ENCODE measurements around the gene LRRC42.

Gene LRRC42

GRCh38 chr1:53938136-53938830 lies 7.9 kb upstream of the LRRC42 start:
- H3K27ac ChIP-seq (ENCODE audit: low read depth, low read length) = no peak overlapping the region
- H3K9me3 ChIP-seq (ENCODE audit: control insufficient read depth in 5 of 5, low read length in 5 of 5) = peaks cover 0 to 9% (median 3%) of the 10 kb centered on the region in 5 donors
- H3K4me1 ChIP-seq (ENCODE audit: control insufficient read depth in 5 of 5, insufficient read depth in 5 of 5, low read length in 5 of 5) = no peaks in the 10 kb centered on the region
- H3K36me3 ChIP-seq (ENCODE audit: control insufficient read depth in 5 of 5, insufficient read depth in 5 of 5, low read length in 5 of 5) = peaks cover 2 to 10% (median 3%) of the 10 kb centered on the region in 5 donors
- no peaks in the 10 kb centered on the region for H3K27me3 ChIP-seq (ENCODE audit: control insufficient read depth in 5 of 5, insufficient read depth in 4 of 5, low read length in 5 of 5)
- H3K9ac ChIP-seq (ENCODE audit: low read length in 5 of 5) = no peak overlapping the region
- no peak overlapping the region for H3K4me3 ChIP-seq (ENCODE audit: low read depth in 1 of 5, low read length in 5 of 5)

- Histone ChIP-seq H3K4me3 (ENCODE audit: low read depth in 1 of 5, low read length in 5 of 5) (no peak overlapping the region), H3K36me3 (ENCODE audit: control insufficient read depth in 5 of 5, insufficient read depth in 5 of 5, low read length in 5 of 5) (peaks cover 2 to 10% (median 3%) of the 10 kb centered on the region in 5 donors), H3K4me1 (ENCODE audit: control insufficient read depth in 5 of 5, insufficient read depth in 5 of 5, low read length in 5 of 5) (peaks cover 6 to 21% (median 18%) of the 10 kb centered on the region in 5 donors), H3K9me3 (ENCODE audit: control insufficient read depth in 5 of 5, low read length in 5 of 5) (no peaks in the 10 kb centered on the region), H3K27me3 (ENCODE audit: control insufficient read depth in 5 of 5, insufficient read depth in 4 of 5, low read length in 5 of 5) (no peaks in the 10 kb centered on the region), H3K27ac (ENCODE audit: low read depth, low read length) (no peak overlapping the region), H3K9ac (ENCODE audit: low read length in 5 of 5) (no peak overlapping the region)
Observed at GRCh38 chr1:53942127-53942957, 3.8 kb upstream of the LRRC42 start.

- Histone ChIP-seq H3K9ac (ENCODE audit: low read length in 5 of 5) (no peak overlapping the region), H3K9me3 (ENCODE audit: control insufficient read depth in 5 of 5, low read length in 5 of 5) (no peaks in the 10 kb centered on the region), H3K27me3 (ENCODE audit: control insufficient read depth in 5 of 5, insufficient read depth in 4 of 5, low read length in 5 of 5) (no peaks in the 10 kb centered on the region), H3K36me3 (ENCODE audit: control insufficient read depth in 5 of 5, insufficient read depth in 5 of 5, low read length in 5 of 5) (peaks cover 0 to 4% (median 2%) of the 10 kb centered on the region in 5 donors), H3K27ac (ENCODE audit: low read depth, low read length) (no peak overlapping the region), H3K4me1 (ENCODE audit: control insufficient read depth in 5 of 5, insufficient read depth in 5 of 5, low read length in 5 of 5) (peaks cover 6 to 27% (median 21%) of the 10 kb centered on the region in 5 donors), H3K4me3 (ENCODE audit: low read depth in 1 of 5, low read length in 5 of 5) (no peak overlapping the region)
Observed at GRCh38 chr1:53943090-53943489, 3.1 kb upstream of the LRRC42 start.

GRCh38 chr1:53943490-53944043 lies 2.6 kb upstream of the LRRC42 start:
- H3K4me1 ChIP-seq (ENCODE audit: control insufficient read depth in 5 of 5, insufficient read depth in 5 of 5, low read length in 5 of 5) = peaks cover 6 to 27% (median 21%) of the 10 kb centered on the region in 5 donors
- H3K9ac ChIP-seq (ENCODE audit: low read length in 5 of 5) = peak overlapping the region in 1 of 5 donors; percentile 20
- no peak overlapping the region for H3K27ac ChIP-seq (ENCODE audit: low read depth, low read length)
- no peaks in the 10 kb centered on the region for H3K27me3 ChIP-seq (ENCODE audit: control insufficient read depth in 5 of 5, insufficient read depth in 4 of 5, low read length in 5 of 5)
- H3K4me3 ChIP-seq (ENCODE audit: low read depth in 1 of 5, low read length in 5 of 5) = no peak overlapping the region
- no peaks in the 10 kb centered on the region for H3K9me3 ChIP-seq (ENCODE audit: control insufficient read depth in 5 of 5, low read length in 5 of 5)
- H3K36me3 ChIP-seq (ENCODE audit: control insufficient read depth in 5 of 5, insufficient read depth in 5 of 5, low read length in 5 of 5) = peaks cover 0 to 1% (median 0%) of the 10 kb centered on the region in 5 donors

- H3K9ac ChIP-seq (ENCODE audit: low read length in 5 of 5) = peak overlapping the region; percentile 59 to 97 (median 88)
- H3K27ac ChIP-seq (ENCODE audit: low read depth, low read length) = peak overlapping the region; percentile 61
- H3K4me3 ChIP-seq (ENCODE audit: low read depth in 1 of 5, low read length in 5 of 5) = peak overlapping the region; percentile 81 to 96 (median 90)
- H3K4me1 ChIP-seq (ENCODE audit: control insufficient read depth in 5 of 5, insufficient read depth in 5 of 5, low read length in 5 of 5) = peaks cover 6 to 27% (median 21%) of the 10 kb centered on the region in 5 donors
- H3K27me3 ChIP-seq (ENCODE audit: control insufficient read depth in 5 of 5, insufficient read depth in 4 of 5, low read length in 5 of 5) = no peaks in the 10 kb centered on the region
- no peaks in the 10 kb centered on the region for H3K36me3 ChIP-seq (ENCODE audit: control insufficient read depth in 5 of 5, insufficient read depth in 5 of 5, low read length in 5 of 5)
- no peaks in the 10 kb centered on the region for H3K9me3 ChIP-seq (ENCODE audit: control insufficient read depth in 5 of 5, low read length in 5 of 5)
Observed at GRCh38 chr1:53944469-53945182, 1.5 kb upstream of the LRRC42 start.

GRCh38 chr1:53945183-53945432 lies 1.0 kb upstream of the LRRC42 start:
- Histone ChIP-seq H3K4me1 (ENCODE audit: control insufficient read depth in 5 of 5, insufficient read depth in 5 of 5, low read length in 5 of 5) (peaks cover 6 to 27% (median 21%) of the 10 kb centered on the region in 5 donors), H3K4me3 (ENCODE audit: low read depth in 1 of 5, low read length in 5 of 5) (peak overlapping the region; percentile 81 to 96 (median 90)), H3K9ac (ENCODE audit: low read length in 5 of 5) (peak overlapping the region; percentile 59 to 97 (median 88)), H3K27me3 (ENCODE audit: control insufficient read depth in 5 of 5, insufficient read depth in 4 of 5, low read length in 5 of 5) (no peaks in the 10 kb centered on the region), H3K9me3 (ENCODE audit: control insufficient read depth in 5 of 5, low read length in 5 of 5) (no peaks in the 10 kb centered on the region), H3K36me3 (ENCODE audit: control insufficient read depth in 5 of 5, insufficient read depth in 5 of 5, low read length in 5 of 5) (no peaks in the 10 kb centered on the region), H3K27ac (ENCODE audit: low read depth, low read length) (peak overlapping the region; percentile 61)

GRCh38 chr1:53945433-53946251 lies 508 bp upstream of the LRRC42 start, which contains the start of gene IFT25:
TSS of gene IFT25 (minus strand) at chr1:53945699. CDS start at chr1:53940082, 5,617 bp downstream.
- Histone ChIP-seq H3K27me3 (ENCODE audit: control insufficient read depth in 5 of 5, insufficient read depth in 4 of 5, low read length in 5 of 5) (no peaks in the 10 kb centered on the region), H3K27ac (ENCODE audit: low read depth, low read length) (peak within 1 kb of the TSS; percentile 68), H3K9me3 (ENCODE audit: control insufficient read depth in 5 of 5, low read length in 5 of 5) (no peaks in the 10 kb centered on the region), H3K4me3 (ENCODE audit: low read depth in 1 of 5, low read length in 5 of 5) (peak within 1 kb of the TSS; percentile 81 to 96 (median 90)), H3K9ac (ENCODE audit: low read length in 5 of 5) (peak within 1 kb of the TSS; percentile 59 to 97 (median 88)), H3K36me3 (ENCODE audit: control insufficient read depth in 5 of 5, insufficient read depth in 5 of 5, low read length in 5 of 5) (no peaks in the 10 kb centered on the region), H3K4me1 (ENCODE audit: control insufficient read depth in 5 of 5, insufficient read depth in 5 of 5, low read length in 5 of 5) (peaks cover 6 to 27% (median 21%) of the 10 kb centered on the region in 5 donors)

- H3K4me3 ChIP-seq (ENCODE audit: low read depth in 1 of 5, low read length in 5 of 5) = peak overlapping the region; percentile 60 to 96 (median 74)
- H3K4me1 ChIP-seq (ENCODE audit: control insufficient read depth in 5 of 5, insufficient read depth in 5 of 5, low read length in 5 of 5) = peaks cover 6 to 27% (median 21%) of the 10 kb centered on the region in 5 donors
- no peaks in the 10 kb centered on the region for H3K27me3 ChIP-seq (ENCODE audit: control insufficient read depth in 5 of 5, insufficient read depth in 4 of 5, low read length in 5 of 5)
- no peaks in the 10 kb centered on the region for H3K9me3 ChIP-seq (ENCODE audit: control insufficient read depth in 5 of 5, low read length in 5 of 5)
- H3K27ac ChIP-seq (ENCODE audit: low read depth, low read length) = peak overlapping the region; percentile 68
- peak overlapping the region in 4 of 5 donors; percentile 58 to 85 (median 74) for H3K9ac ChIP-seq (ENCODE audit: low read length in 5 of 5)
- peaks cover 0 to 8% (median 7%) of the 10 kb centered on the region in 5 donors for H3K36me3 ChIP-seq (ENCODE audit: control insufficient read depth in 5 of 5, insufficient read depth in 5 of 5, low read length in 5 of 5)
Observed at GRCh38 chr1:53947172-53947907, 1.2 kb downstream of the LRRC42 start.

Measured in subcutaneous abdominal adipose tissue (tissue), 5 donors.